Spleen (tissue), 11 donors: ENCODE results near the gene DNAJA2. TPM values are rescaled to one million over a fixed set of nuclear protein-coding genes. Genes with fewer than 3 reads are reported as not detected.

Source experiments
- DNase-seq: peaks from one replicate; pipeline ENCODE4 v3.0.0-alpha.2; 2020
- H3K27ac ChIP-seq, 8 donors: fragments of 200-600 bp; sonication (generic) in 7 of 8; 1 replicate in 4 of 8; 2 replicates in 4 of 8; pipeline versions ENCODE4 v1.5.0 to v1.8.0; 2016 to 2021; ENCODE audit warnings: inconsistent platforms in 4 of 8, mild to moderate bottlenecking in 4 of 8, moderate library complexity in 1 of 8
- H3K27me3 ChIP-seq, 7 donors: fragments of 200-600 bp; sonication (generic) in 6 of 7; replicated peaks in 1 of 7; 1 replicate in 4 of 7; 2 replicates in 3 of 7; pipeline versions ENCODE4 v1.5.0 to v1.8.0; 2016 to 2021; ENCODE audit warnings: inconsistent platforms in 3 of 7, mild to moderate bottlenecking in 1 of 7
- H3K36me3 ChIP-seq, 6 donors: fragments of 200-600 bp; sonication (generic) in 5 of 6; 1 replicate in 4 of 6; 2 replicates in 2 of 6; pipeline versions ENCODE4 v1.5.0 to v1.8.0; 2016 to 2021; ENCODE audit warnings: inconsistent platforms in 2 of 6
- H3K4me1 ChIP-seq, 6 donors: fragments of 200-600 bp; sonication (generic) in 5 of 6; 1 replicate in 3 of 6; 2 replicates in 3 of 6; pipeline versions ENCODE4 v1.5.0 to v1.8.0; 2016 to 2021; ENCODE audit warnings: inconsistent platforms in 3 of 6
- H3K4me3 ChIP-seq, 8 donors: fragments of 200-600 bp; sonication (generic) in 7 of 8; 1 replicate in 4 of 8; 2 replicates in 4 of 8; pipeline versions ENCODE4 v1.5.0 to v1.8.0; 2016 to 2021; ENCODE audit warnings: inconsistent platforms in 4 of 8, mild to moderate bottlenecking in 4 of 8, moderate library complexity in 2 of 8
- H3K9me3 ChIP-seq, 8 donors: fragments of 200-600 bp; sonication (generic) in 7 of 8; 1 replicate in 4 of 8; 2 replicates in 4 of 8; pipeline versions ENCODE4 v1.5.0 to v1.8.0; 2016 to 2021; ENCODE audit warnings: inconsistent platforms in 4 of 8
- CTCF ChIP-seq, 11 experiments: fragments of 200-600 bp in 7 of 11; fragments of 450-650 bp in 4 of 11; sonication (generic) in 4 of 11; IDR thresholded peaks in 8 of 11; conservative IDR thresholded peaks in 3 of 11; 1 replicate in 7 of 11; 2 replicates in 4 of 11; pipeline versions ENCODE4 v1.4.0 to v1.8.0; 2016 to 2021; ENCODE audit warnings: antibody characterized with exemption in 11 of 11, inconsistent platforms in 4 of 11, mild to moderate bottlenecking in 1 of 11
- POLR2A ChIP-seq, 3 donors: fragments of 450-650 bp; IDR thresholded peaks; one replicate each; pipeline ENCODE4 v1.5.1; 2017; ENCODE audit warnings: antibody characterized with exemption in 3 of 3, mild to moderate bottlenecking in 1 of 3
- POLR2AphosphoS5 ChIP-seq, 3 donors: sonication (generic); formaldehyde crosslinking; IDR thresholded peaks; one replicate each; pipeline ENCODE4 v1.5.1; 2017; ENCODE audit warnings: antibody characterized with exemption in 3 of 3
- WGBS, 5 donors: extraction: QIAGEN DNeasy Blood & Tissue Kit in 3 of 5; methylation state at CpG; one replicate each; pipeline versions ENCODE4 v1.1.5 to v1.1.7; 2013 to 2018; 5-methylcytosine and 5-hydroxymethylcytosine counted together
- intact Hi-C: fragments of 100-400 bp; cut with DNase I; formaldehyde crosslinking; loops from one replicate; pipeline ENCODE4 v1.15.0; 2023; ENCODE audit warnings: low total_unique reads
- polyA plus RNA-seq, 3 donors: library from polyadenylated mRNA; stranded (reverse); fragments of 200-250 nt; gene quantifications; one replicate each; pipeline ENCODE4 v1.2.1, GENCODE V29; 2013
- total RNA-seq, 7 donors: library from RNA; depleted of rRNA in 3 of 7; stranded (reverse); fragments of >200 nt in 3 of 7; fragmentation: NEBNext Ultra II Directional in 4 of 7; extraction: Animal tissue kit (Norgen Biotek cat#: 25700) in 4 of 7; gene quantifications; one replicate each; pipeline versions ENCODE4 v1.1.0 to v1.2.1, GENCODE V29; 2016 to 2021
- donor health status: healthy with polysubstance abuse.
- donor health status: DM: no; HTN: no; CAD: no; lungs with moderate emphysema.
- donor health status: DM: no; HTN: no; CAD: no.
- donor health status: Bipolar disorder and iron deficiency.
- donor health status: healthy.
- donor health status: DM: no; HTN: no; CAD: no.
- donor health status: DM: yes; HTN: yes; CAD: no.

The DNAJA2 gene
- total and polyA plus RNA-seq, 10 donors = 25.0 to 61.5 (median 50.4) TPM

DNA sequence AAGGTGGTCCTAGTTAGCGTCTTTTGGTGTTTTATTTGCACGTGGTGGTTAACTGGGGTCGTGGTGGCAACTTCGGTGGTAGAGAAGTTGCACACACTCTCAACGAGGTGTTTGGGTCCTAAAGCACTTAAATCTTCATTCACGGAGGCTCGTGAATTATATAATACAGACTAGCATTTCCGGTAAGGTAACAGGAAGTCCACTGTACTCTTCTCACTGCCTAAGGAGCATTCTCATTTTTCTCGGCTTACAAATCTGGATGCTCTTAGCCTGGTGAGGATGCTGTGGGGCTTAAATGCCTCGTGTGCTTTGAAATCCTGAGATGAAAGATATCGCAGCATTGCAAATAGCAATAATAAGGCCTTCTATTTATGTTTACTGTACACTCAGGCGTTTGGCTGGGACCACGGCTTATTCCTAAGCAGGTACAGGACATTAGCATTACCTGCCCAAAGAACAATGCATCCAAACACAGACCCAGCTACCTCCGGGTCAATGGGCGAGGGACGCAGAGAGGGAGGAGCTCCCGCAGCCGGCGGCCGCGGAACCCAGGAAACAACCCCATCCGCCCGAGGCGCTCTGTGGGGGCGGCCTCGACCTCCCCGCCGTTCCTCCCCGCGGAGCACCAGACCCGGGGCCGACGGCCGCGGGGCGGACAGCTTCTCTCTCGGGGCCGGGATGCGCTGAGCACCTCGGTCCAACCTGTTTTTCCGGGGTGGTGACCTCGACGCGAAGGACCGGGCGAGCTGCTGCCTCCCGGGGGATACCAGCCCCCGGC lies 856 bp downstream of the DNAJA2 start:
- intact Hi-C loops = loop anchor here (10.0 kb wide), 2 partner anchors 172 to 492 kb away; partner anchors contain the start of genes ITFG1, NETO2 and PHKB
- no peaks in the 10 kb centered on the region for H3K27me3 ChIP-seq
- no peaks in the 10 kb centered on the region for H3K9me3 ChIP-seq
- H3K27ac ChIP-seq = peak overlapping the region; percentile 95 to 99 (median 98)
- peak; percentile 93 for DNase-seq
- peaks cover 30 to 70% (median 48%) of the 10 kb centered on the region in 6 donors for H3K4me1 ChIP-seq
- 1 to 2% (median 2%) methylated on average over 45 to 48 of the region's 48 CpGs for WGBS, 5 donors
- H3K4me3 ChIP-seq = peak overlapping the region; percentile 82 to 94 (median 87)
- peaks cover 3 to 43% (median 26%) of the 10 kb centered on the region in 6 donors for H3K36me3 ChIP-seq
- TF ChIP-seq POLR2AphosphoS5 (IDR thresholded peaks at IDR 0.05) (peak in 1 of 3 donors; percentile 3), CTCF (IDR thresholded peaks at IDR 0.05 in 8 of 11, conservative IDR thresholded peaks at IDR 0.05 in 3 of 11) (no peak), POLR2A (IDR thresholded peaks at IDR 0.05) (no peak)

- no peak for DNase-seq
- H3K9me3 ChIP-seq = no peaks in the 10 kb centered on the region
- peaks cover 30 to 82% (median 48%) of the 10 kb centered on the region in 6 donors for H3K4me1 ChIP-seq
- H3K27ac ChIP-seq = no peak overlapping the region
- intact Hi-C loops = loop anchor here (10.0 kb wide), 2 partner anchors 174 to 494 kb away; partner anchors contain the start of genes ITFG1, NETO2 and PHKB
- no peak for TF ChIP-seq POLR2AphosphoS5 (IDR thresholded peaks at IDR 0.05)
- no peak for TF ChIP-seq CTCF (IDR thresholded peaks at IDR 0.05 in 8 of 11, conservative IDR thresholded peaks at IDR 0.05 in 3 of 11)
- TF ChIP-seq POLR2A (IDR thresholded peaks at IDR 0.05) = no peak
- H3K36me3 ChIP-seq = peaks cover 9 to 57% (median 39%) of the 10 kb centered on the region in 6 donors
- peak overlapping the region in 1 of 8 donors; percentile 94 for H3K4me3 ChIP-seq
- 92 to 96% (median 94%) methylated on average over 7 of the region's 7 CpGs for WGBS, 5 donors
- no peaks in the 10 kb centered on the region for H3K27me3 ChIP-seq
Measured at GRCh38 chr16:46971271-46971670, 2.2 kb downstream of the DNAJA2 start.

DNA sequence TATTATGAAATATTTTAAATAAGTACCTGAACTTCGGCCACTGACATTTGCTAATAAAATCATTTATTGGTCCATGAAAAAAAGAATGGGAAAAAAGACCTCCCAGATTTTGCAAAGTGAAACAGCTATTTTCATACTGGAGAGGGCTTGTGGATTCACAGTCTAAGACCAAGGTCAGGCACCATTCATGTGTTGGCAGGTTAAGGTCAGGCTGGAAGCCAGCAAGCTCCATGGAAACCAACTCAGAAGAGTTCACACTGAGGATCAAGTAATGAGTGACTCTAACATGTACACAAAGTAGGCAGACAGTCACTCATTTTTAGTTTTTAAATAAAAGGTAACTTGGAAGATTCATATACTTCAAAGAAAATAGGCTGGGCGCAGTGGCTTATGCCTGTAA lies 3.4 kb downstream of the DNAJA2 start:
- peak overlapping the region in 2 of 8 donors; percentile 13 to 41 for H3K27ac ChIP-seq
- WGBS, 5 donors = 70 to 94% (median 76%) methylated on average over 2 of the region's 2 CpGs
- H3K9me3 ChIP-seq = no peaks in the 10 kb centered on the region
- DNase-seq = no peak
- no peaks in the 10 kb centered on the region for H3K27me3 ChIP-seq
- intact Hi-C loops = loop anchor here (10.0 kb wide), 2 partner anchors 175 to 495 kb away; partner anchors contain the start of genes ITFG1, NETO2 and PHKB
- peaks cover 30 to 81% (median 48%) of the 10 kb centered on the region in 6 donors for H3K4me1 ChIP-seq
- TF ChIP-seq POLR2A (IDR thresholded peaks at IDR 0.05) (no peak), POLR2AphosphoS5 (IDR thresholded peaks at IDR 0.05) (no peak), CTCF (IDR thresholded peaks at IDR 0.05 in 8 of 11, conservative IDR thresholded peaks at IDR 0.05 in 3 of 11) (no peak)
- H3K36me3 ChIP-seq = peaks cover 20 to 68% (median 51%) of the 10 kb centered on the region in 6 donors
- no peak overlapping the region for H3K4me3 ChIP-seq

- no peak for DNase-seq
- TF ChIP-seq POLR2AphosphoS5 (IDR thresholded peaks at IDR 0.05) = no peak
- TF ChIP-seq CTCF (IDR thresholded peaks at IDR 0.05 in 8 of 11, conservative IDR thresholded peaks at IDR 0.05 in 3 of 11) = no peak
- TF ChIP-seq POLR2A (IDR thresholded peaks at IDR 0.05) = no peak
- intact Hi-C loops = no loop called here
- Histone ChIP-seq H3K4me3 (no peak overlapping the region), H3K27ac (no peak overlapping the region), H3K4me1 (peaks cover 22 to 78% (median 38%) of the 10 kb centered on the region in 6 donors), H3K27me3 (no peaks in the 10 kb centered on the region), H3K36me3 (peaks cover 24 to 89% (median 72%) of the 10 kb centered on the region in 6 donors), H3K9me3 (no peaks in the 10 kb centered on the region)
- WGBS, 5 donors = 94 to 97% (median 95%) methylated on average over 2 of the region's 2 CpGs
Measured at GRCh38 chr16:46968063-46968435, 5.4 kb downstream of the DNAJA2 start.
